NCI-H1092 (cell line): ENCODE results near the gene GRK6.

Experiments used
- DNase-seq: peaks from one replicate; lab custom pipeline; 2025; lab: John Stamatoyannopoulos, UW

Gene GRK6

GRCh38 chr5:177487144-177487543 is 60.7 kb downstream of the GRK6 start:
- no peak for DNase-seq

- DNase-seq = no peak
Observed at GRCh38 chr5:177487975-177488374, 61.5 kb downstream of the GRK6 start.

- DNase-seq = no peak
Observed at GRCh38 chr5:177489119-177489716, 62.7 kb downstream of the GRK6 start.

- DNase-seq = no peak
Observed at GRCh38 chr5:177490311-177490991, 64.0 kb downstream of the GRK6 start.

DNA sequence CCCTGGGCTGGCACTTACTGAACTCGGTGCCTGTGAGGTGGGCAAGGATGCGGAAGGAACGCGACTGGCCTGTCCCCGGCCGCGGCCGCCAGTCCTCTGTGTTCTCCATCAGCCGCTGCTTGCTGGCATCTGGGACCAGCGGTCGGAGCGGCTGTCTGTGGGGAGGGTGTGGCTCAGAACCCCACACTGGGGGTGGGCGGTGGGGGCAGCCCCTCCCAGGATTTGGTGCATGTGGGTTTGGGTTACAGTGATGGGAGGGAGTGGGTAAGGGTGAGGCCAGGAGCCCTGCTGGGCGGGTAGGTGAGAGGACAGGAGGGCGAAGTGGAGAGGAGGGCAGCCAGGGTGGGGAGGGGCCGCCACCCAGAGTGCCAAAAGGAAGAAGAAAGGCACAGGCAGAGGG is 64.5 kb downstream of the GRK6 start:
- no peak for DNase-seq

DNA sequence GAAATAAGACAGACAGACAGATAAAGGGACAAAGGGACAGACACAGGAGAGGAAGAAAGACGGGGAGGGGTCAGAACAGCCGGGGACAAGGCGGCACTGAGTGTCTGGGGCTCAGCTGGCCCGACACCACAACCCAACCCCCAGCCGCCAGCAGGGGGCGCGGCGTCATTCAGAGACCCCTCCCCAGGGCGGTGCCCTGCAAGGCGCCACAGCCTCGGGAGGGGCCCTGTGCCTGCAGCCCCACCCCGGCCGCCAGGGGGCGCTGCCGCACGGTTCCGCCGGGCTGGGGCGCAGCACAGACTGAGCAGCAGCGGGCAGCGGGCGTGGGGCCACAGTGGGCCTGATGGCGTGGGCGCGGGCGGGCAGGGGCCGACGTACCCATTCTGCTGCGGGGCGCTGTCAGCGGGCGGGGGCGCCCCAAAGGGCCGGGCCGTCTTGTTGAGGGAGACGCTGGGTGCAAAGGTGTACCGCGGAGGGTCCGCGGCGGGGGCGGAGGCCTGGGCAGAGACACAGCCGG is 65.0 kb downstream of the GRK6 start:
- DNase-seq = no peak

- DNase-seq = no peak
Observed at GRCh38 chr5:177491983-177492746, 65.7 kb downstream of the GRK6 start.
